ENCODE measurements around the gene GABRE. TPM values are rescaled to one million over a fixed set of nuclear protein-coding genes. Genes with fewer than 3 reads are reported as not detected.

GABRE gene
- total and polyA plus RNA-seq, 2 donors (not counting 3 experiments of a cell fraction or from before 2014, with no cell fraction given): 6.1 to 33.4 TPM

DNA sequence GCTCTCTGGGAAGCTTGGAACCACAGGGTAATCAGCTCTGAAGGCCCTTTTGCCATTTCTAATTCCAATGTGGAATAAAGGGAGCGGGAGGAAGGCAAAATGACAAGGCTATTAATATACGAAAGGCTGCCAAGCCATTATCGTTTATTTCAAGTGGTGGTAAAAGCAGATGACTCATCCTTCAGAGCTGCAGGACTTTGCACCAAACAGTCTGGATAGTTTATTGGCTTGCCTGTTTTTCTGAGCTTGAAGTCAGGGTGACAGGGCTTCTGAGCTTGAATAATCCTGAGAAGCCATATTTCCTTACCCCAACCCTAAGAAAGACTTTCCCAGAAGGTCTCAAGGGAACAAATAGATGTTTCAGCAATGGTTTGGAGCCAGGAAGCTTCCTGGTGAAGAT lies 7.7 kb upstream of the GABRE start:
- Histone ChIP-seq H3K4me2 (ENCODE audit: insufficient read depth, low read length) (peak overlapping the region; percentile 44), H3K9ac (replicated peaks; ENCODE audit: extremely low read depth, insufficient read depth, low read length) (peak overlapping the region; percentile 27), H3K9me1 (replicated peaks; ENCODE audit: control insufficient read depth, extremely low read depth, insufficient read depth, low read length) (no peaks in the 10 kb centered on the region), H3K36me3 (ENCODE audit: control insufficient read depth in 2 of 2, extremely low read depth in 1 of 2, insufficient read depth in 2 of 2, low read length in 2 of 2) (no peaks in the 10 kb centered on the region), H3K27ac (ENCODE audit: insufficient read depth, low read depth, low read length) (peak overlapping the region; percentile 99), H3K79me2 (ENCODE audit: control insufficient read depth, insufficient read depth, low read length) (no peaks in the 10 kb centered on the region), H3K27me3 (ENCODE audit: control insufficient read depth in 2 of 2, insufficient read depth in 2 of 2, low read length in 2 of 2) (no peaks in the 10 kb centered on the region), H2AFZ (ENCODE audit: low read depth, low read length) (peak overlapping the region; percentile 70), H3K9me3 (replicated peaks; ENCODE audit: control insufficient read depth, insufficient read depth, low read length) (no peaks in the 10 kb centered on the region), H3K4me3 (replicated peaks in 1 of 3; ENCODE audit: insufficient read depth in 1 of 3, low read depth in 1 of 3, low read length in 3 of 3) (no peak overlapping the region), H4K20me1 (replicated peaks; ENCODE audit: control insufficient read depth, extremely low read depth, insufficient read depth, low read length) (no peaks in the 10 kb centered on the region), H3K4me1 (ENCODE audit: control insufficient read depth, extremely low read depth, insufficient read depth, low read length) (peaks cover 53% of the 10 kb centered on the region)
- dilution Hi-C loops (cut with MboI; ENCODE audit: extremely low pct_ligation_motif_present, low sequenced_read_pairs) (no loop called here), intact Hi-C loops (cut with micrococcal nuclease) (no loop called here)
- CTCF ChIA-PET: interaction anchor here (1.5 kb wide), 1 partner anchor 229 kb away, joined by 4 read pairs; no protein-coding TSS in a partner anchor
- FAIRE-seq (peak; percentile 97), DNase-seq (ENCODE audit: low read depth, low spot score) (peak; percentile 76)
- BruUV-seq (replicated peaks): no TSS peak
- peak; percentile 64 for TF ChIP-seq JUN (IDR thresholded peaks at IDR 0.05; ENCODE audit: borderline replicate concordance, insufficient read depth, insufficient read length, low read depth)
- peak; percentile 63 for TF ChIP-seq FOS (IDR thresholded peaks at IDR 0.05; ENCODE audit: borderline replicate concordance, insufficient read depth, low read length)
- TF ChIP-seq GATA2 (IDR thresholded peaks at IDR 0.05; ENCODE audit: insufficient read depth, insufficient read length, low read depth, low read length): no peak
- POLR2A ChIA-PET: interaction anchor here (0.7 kb wide), 1 partner anchor 62 kb away, joined by 6 read pairs; no protein-coding TSS in a partner anchor

DNA sequence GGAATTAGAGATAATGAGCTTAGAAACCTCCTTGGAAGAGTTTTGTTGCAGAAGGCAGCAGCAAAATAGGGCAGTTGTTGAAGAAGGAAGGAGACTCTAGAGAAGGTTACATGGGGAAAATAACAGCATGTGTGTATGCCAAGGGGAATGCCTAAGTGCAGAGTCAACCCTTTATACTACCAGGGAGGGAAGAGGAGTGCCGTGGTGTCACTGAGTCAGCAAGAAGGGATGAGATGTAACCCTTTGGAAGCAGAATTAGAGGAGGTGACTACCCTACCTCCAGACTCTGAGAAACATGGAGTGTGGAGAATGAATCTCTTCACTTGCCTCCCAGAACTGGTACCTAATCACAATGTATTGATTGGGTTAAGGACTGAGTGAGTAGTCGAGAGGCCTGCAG lies 6.7 kb upstream of the GABRE start:
- CTCF ChIA-PET: no interaction called here
- peaks cover 42% of the 10 kb centered on the region for H3K4me1 ChIP-seq (ENCODE audit: control insufficient read depth, extremely low read depth, insufficient read depth, low read length)
- no peaks in the 10 kb centered on the region for H3K27me3 ChIP-seq (ENCODE audit: control insufficient read depth in 2 of 2, insufficient read depth in 2 of 2, low read length in 2 of 2)
- no peaks in the 10 kb centered on the region for H3K79me2 ChIP-seq (ENCODE audit: control insufficient read depth, insufficient read depth, low read length)
- no peaks in the 10 kb centered on the region for H4K20me1 ChIP-seq (replicated peaks; ENCODE audit: control insufficient read depth, extremely low read depth, insufficient read depth, low read length)
- DNase-seq (ENCODE audit: low read depth, low spot score) (no peak), FAIRE-seq (no peak)
- no TSS peak for BruUV-seq (replicated peaks)
- TF ChIP-seq GATA2 (IDR thresholded peaks at IDR 0.05; ENCODE audit: insufficient read depth, insufficient read length, low read depth, low read length): no peak
- TF ChIP-seq POLR2AphosphoS5 (IDR thresholded peaks at IDR 0.05; ENCODE audit: insufficient read depth, low read depth, low read length): no peak
- TF ChIP-seq, protein P1, sequence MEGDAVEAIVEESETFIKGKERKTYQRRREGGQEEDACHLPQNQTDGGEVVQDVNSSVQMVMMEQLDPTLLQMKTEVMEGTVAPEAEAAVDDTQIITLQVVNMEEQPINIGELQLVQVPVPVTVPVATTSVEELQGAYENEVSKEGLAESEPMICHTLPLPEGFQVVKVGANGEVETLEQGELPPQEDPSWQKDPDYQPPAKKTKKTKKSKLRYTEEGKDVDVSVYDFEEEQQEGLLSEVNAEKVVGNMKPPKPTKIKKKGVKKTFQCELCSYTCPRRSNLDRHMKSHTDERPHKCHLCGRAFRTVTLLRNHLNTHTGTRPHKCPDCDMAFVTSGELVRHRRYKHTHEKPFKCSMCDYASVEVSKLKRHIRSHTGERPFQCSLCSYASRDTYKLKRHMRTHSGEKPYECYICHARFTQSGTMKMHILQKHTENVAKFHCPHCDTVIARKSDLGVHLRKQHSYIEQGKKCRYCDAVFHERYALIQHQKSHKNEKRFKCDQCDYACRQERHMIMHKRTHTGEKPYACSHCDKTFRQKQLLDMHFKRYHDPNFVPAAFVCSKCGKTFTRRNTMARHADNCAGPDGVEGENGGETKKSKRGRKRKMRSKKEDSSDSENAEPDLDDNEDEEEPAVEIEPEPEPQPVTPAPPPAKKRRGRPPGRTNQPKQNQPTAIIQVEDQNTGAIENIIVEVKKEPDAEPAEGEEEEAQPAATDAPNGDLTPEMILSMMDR (IDR thresholded peaks at IDR 0.05; ENCODE audit: extremely low read depth in 1 of 2, insufficient read depth in 1 of 2, low read depth in 1 of 2, low read length in 2 of 2): no peak
- TF ChIP-seq FOS (IDR thresholded peaks at IDR 0.05; ENCODE audit: borderline replicate concordance, insufficient read depth, low read length): no peak
- TF ChIP-seq, protein P2, sequence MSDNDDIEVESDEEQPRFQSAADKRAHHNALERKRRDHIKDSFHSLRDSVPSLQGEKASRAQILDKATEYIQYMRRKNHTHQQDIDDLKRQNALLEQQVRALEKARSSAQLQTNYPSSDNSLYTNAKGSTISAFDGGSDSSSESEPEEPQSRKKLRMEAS (IDR thresholded peaks at IDR 0.05; ENCODE audit: insufficient read depth, insufficient read length): no peak
- no peak for TF ChIP-seq MYC (IDR thresholded peaks at IDR 0.05; ENCODE audit: low read depth, low read length)
- no peak for TF ChIP-seq POLR2A (IDR thresholded peaks at IDR 0.05; ENCODE audit: low read depth, low read length)
- no peak for TF ChIP-seq JUN (IDR thresholded peaks at IDR 0.05; ENCODE audit: borderline replicate concordance, insufficient read depth, insufficient read length, low read depth)
- TF ChIP-seq EZH2 (IDR thresholded peaks at IDR 0.05; ENCODE audit: borderline replicate concordance, low read depth, low read length, severe bottlenecking): no peak
- H3K9ac ChIP-seq (replicated peaks; ENCODE audit: extremely low read depth, insufficient read depth, low read length): no peak overlapping the region
- no peak overlapping the region for H2AFZ ChIP-seq (ENCODE audit: low read depth, low read length)
- H3K4me3 ChIP-seq (replicated peaks in 1 of 3; ENCODE audit: insufficient read depth in 1 of 3, low read depth in 1 of 3, low read length in 3 of 3): no peak overlapping the region
- H3K36me3 ChIP-seq (ENCODE audit: control insufficient read depth in 2 of 2, extremely low read depth in 1 of 2, insufficient read depth in 2 of 2, low read length in 2 of 2): no peaks in the 10 kb centered on the region
- intact Hi-C loops (cut with micrococcal nuclease) (no loop called here), dilution Hi-C loops (cut with MboI; ENCODE audit: extremely low pct_ligation_motif_present, low sequenced_read_pairs) (no loop called here)
- H3K9me1 ChIP-seq (replicated peaks; ENCODE audit: control insufficient read depth, extremely low read depth, insufficient read depth, low read length): no peaks in the 10 kb centered on the region
- H3K27ac ChIP-seq (ENCODE audit: insufficient read depth, low read depth, low read length): no peak overlapping the region
- no peaks in the 10 kb centered on the region for H3K9me3 ChIP-seq (replicated peaks; ENCODE audit: control insufficient read depth, insufficient read depth, low read length)
- POLR2A ChIA-PET: no interaction called here
- no peak overlapping the region for H3K4me2 ChIP-seq (ENCODE audit: insufficient read depth, low read length)
